Measurements from ENCODE around the gene IGFLR1. TPM values are rescaled to one million over a fixed set of nuclear protein-coding genes. Genes with fewer than 3 reads are reported as not detected.
A peak's percentile ranks its signal among the peaks of the same experiment; 100 is the strongest.

The IGFLR1 gene, protein sequence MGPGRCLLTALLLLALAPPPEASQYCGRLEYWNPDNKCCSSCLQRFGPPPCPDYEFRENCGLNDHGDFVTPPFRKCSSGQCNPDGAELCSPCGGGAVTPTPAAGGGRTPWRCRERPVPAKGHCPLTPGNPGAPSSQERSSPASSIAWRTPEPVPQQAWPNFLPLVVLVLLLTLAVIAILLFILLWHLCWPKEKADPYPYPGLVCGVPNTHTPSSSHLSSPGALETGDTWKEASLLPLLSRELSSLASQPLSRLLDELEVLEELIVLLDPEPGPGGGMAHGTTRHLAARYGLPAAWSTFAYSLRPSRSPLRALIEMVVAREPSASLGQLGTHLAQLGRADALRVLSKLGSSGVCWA
- polyA plus RNA-seq (2014; cell fraction: cytosol; rRNA removed) = 22.5 and 25.0 TPM in 2 replicates
- polyA plus RNA-seq (2014; cell fraction: nucleus; rRNA removed) = 14.4 and 27.5 TPM in 2 replicates

DNA sequence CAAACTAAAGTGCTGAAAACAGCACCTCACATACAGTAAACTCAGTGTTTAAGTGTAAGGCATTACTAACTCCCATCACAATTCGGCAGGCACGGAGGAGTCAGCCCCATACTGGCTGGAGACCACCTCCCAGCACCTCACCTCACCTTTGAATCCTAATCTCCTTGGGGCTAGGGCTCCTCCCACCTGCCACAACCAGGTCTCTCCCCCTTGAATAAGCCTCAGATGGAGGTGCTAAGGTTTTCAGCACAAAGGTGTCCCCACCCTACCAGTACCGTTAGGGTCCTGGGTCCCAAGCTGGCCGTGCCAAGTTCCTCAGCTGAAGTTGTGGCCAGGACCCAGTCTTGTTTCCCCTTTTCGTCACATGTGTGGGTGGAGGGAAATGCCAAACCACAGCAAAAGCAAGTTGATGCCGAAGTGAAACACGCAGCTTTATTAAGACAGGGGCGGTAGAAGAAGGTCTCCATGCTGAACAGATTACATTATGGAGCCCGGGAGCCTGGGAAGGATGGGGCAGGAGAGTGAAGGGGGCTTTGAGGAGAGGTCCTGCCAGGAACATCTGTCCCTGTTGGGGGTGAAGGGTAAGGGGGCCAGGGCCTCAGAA is at the start of gene IGFLR1:
Gene IGFLR1, minus strand, starts transcription at position 332 of the 604 bp plus-strand sequence. CDS start 1,272 bp downstream, outside the sequence.
- DNase-seq (ENCODE audit: low spot score) = no peak

DNA sequence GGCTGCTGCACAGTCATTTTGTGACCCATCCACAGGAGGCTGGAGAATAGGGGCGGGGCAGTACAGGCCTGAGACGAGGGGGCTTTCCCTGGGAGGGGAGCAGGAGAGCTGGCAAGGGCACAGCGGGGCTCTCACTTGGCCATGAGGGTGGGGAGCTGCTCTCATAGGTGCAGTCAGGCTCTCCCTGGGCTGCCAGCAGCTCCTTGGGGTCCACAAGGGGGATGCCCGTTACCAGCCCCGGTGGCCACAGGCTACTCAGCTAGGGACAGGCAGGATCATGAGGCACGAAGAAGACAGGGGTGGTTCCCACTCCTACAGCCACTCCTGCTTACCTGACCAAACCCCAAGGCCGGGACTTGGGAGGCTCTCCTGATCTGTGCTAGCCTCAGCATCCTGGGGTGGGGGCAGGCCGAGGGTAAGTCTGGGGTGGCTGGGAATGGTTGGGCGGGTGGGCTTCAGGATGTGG is 49.6 kb upstream of the IGFLR1 start:
- DNase-seq (ENCODE audit: low spot score) = no peak

DNA sequence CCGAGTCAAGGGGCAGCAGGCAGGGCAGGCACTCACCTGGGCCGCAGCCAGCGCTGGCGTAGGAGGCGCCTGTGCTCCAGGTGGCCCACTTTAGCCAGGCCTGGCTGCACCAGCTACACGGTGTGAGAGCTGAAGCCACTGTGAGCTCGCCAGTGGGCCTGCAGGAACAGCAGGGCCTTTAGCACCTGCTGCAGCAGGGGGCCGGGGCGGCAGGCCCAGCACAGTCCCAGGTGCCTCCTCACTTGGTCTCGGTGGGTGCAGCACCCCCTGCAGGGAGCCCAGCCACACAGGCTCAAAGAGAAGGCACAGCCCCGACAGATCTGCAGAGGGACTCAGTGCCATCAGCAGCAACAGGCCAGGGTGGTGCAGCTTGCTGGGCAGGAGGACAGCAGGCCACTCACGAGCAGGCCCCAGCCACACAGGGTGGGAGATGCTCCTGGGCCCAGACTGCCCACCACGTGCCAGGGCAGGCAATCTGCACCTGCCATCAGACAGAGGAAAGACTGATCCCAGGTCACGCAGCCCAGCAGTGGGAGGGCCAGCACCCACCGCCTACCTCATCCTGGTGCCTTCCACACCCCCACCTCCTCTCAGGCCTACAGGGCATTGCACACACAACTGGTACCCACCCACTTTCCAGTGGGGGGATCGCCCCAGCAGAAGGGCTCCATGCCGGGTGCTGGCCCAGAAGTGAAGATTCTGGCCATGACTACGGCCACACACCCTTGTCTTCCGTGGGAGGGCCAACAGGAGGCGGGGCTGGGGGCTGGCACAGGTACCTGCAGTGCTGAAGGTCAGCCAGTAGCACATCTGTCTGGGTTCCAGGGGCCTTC is 48.9 kb upstream of the IGFLR1 start:
- peak; percentile 31 for DNase-seq (ENCODE audit: low spot score)

DNA sequence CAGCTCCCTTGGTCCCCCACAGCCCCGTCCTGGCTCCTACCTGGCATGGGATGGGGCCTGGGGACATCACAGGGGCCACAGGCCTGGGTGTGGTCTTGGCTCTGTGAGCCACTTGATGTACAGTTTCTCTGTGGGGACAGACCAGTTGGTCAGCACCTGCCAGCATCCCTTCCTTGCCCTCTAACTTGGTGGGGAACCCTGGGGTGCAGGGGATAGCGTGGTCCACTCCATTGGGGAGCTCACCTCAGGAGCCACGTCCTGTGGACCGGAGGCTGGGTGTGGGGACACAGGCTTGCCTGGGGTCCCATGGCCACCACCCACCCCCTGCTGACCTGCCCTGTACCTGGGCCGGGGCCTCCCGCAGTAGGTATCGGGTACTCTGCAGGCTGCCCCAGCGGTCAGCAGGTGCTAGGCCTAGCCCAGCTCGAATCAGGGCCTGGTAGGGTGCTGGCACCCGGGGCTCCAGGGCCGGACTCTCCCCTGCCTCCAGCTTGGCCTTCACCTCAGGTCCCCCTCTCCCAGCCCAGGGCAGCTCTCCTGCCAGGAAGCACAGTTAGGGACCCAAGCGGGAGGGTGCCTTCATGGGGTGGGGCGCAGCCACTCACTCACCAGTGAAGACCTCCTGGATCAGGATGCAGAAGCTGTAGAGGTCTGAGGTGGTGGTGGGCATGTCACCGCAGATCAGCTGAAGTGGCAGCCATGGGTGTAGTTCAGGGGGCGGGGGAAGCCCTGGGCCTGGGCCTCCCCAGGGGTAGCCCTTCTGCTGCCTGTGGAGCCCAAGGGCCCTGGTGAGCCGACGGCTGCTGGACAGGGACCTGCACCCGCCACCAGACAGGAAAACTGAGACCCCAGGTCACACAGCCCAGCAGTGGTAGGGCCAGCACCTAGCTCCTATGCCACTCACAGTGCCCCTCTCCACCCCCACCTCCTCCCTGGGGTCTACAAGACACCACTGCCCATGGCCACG is 48.0 kb upstream of the IGFLR1 start:
- DNase-seq (ENCODE audit: low spot score) = no peak

DNA sequence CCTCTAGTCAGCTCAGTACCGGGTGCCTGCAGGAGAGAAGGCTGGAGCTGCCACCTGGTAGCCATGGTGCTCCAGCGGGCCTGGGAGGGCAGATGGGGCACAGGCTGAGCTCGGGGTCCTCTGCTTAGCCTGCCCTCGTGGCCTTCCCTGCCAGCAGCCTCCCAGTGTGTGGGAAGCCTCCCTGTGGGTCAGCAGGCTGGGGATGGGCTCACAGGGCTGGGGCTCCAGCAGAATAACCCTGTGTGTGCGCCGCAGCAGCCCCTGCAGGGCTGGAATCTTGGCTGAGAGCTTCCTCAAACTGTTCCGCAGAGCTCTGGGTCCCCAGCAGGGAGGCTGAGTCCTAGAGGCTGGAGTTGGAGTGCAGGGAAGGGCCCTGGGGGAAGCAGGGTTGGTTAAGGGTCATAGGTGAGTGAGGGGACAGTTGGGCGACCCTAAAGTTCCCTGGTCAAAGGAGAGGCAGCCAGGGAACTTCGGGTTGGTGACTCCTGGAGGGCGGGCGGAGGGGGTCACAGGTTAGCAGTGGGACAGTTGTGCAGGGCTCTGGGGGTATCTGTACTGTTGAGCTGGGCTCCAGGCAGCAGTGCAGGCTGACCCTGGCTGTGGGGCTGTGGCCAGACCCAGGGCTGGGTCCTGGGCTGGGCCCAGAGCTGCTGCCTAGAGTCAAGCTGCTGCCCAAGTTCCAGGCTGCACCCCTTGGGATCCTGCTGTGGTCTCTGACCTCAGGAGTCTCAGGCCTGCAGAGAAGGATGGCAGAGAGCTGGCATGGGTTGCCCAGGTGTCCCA is 47.1 kb upstream of the IGFLR1 start:
- DNase-seq (ENCODE audit: low spot score) = no peak

DNA sequence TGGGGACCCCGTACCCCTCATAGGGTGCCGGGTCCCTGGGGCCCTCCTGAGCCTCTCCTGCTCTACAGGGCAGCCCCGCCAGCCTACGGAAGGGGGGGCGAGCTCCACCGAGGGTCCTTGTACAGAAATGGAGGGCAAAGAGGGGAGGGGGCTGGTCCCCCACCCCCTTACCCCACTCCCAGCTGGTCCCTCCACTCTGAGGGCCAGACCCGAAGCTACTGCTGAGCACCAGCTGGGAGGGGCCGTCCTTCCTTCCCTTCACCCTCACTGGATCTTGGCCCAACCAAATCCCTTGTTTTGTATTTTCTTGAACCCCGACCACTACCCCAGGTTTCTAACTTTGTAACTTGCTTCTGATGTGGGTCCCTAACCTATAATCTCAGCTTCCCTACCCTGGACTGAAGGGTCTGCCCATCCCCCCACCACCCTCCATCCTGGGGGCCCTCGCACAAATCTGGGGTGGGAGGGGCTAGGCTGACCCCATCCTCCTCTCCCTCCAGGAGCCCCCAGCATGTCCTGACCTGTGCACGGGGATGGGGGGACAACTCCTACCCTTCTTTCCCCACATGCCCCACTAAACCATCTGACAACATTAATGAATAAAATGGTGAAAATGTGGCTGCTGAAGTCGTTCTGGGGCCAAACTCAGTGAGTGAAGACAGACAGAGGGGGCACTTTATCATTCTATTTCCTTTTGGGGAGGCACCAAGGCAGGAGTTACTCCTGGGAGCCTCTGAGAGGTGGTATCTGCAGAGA is 46.1 kb upstream of the IGFLR1 start:
- no peak for DNase-seq (ENCODE audit: low spot score)

DNA sequence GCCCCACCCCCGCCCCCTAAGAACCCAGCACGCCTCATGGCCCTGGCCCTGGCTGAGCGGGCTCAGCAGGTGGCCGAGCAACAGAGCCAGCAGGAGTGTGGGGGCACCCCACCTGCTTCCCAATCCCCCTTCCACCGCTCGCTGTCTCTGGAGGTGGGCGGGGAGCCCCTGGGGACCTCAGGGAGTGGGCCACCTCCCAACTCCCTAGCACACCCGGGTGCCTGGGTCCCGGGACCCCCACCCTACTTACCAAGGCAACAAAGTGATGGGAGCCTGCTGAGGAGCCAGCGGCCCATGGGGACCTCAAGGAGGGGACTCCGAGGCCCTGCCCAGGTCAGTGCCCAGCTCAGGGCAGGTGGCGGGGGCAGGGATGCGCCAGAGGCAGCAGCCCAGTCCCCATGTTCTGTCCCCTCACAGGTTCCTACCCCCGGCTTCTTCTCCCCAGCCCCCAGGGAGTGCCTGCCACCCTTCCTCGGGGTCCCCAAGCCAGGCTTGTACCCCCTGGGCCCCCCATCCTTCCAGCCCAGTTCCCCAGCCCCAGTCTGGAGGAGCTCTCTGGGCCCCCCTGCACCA is 45.1 kb upstream of the IGFLR1 start:
- no peak for DNase-seq (ENCODE audit: low spot score)

DNA sequence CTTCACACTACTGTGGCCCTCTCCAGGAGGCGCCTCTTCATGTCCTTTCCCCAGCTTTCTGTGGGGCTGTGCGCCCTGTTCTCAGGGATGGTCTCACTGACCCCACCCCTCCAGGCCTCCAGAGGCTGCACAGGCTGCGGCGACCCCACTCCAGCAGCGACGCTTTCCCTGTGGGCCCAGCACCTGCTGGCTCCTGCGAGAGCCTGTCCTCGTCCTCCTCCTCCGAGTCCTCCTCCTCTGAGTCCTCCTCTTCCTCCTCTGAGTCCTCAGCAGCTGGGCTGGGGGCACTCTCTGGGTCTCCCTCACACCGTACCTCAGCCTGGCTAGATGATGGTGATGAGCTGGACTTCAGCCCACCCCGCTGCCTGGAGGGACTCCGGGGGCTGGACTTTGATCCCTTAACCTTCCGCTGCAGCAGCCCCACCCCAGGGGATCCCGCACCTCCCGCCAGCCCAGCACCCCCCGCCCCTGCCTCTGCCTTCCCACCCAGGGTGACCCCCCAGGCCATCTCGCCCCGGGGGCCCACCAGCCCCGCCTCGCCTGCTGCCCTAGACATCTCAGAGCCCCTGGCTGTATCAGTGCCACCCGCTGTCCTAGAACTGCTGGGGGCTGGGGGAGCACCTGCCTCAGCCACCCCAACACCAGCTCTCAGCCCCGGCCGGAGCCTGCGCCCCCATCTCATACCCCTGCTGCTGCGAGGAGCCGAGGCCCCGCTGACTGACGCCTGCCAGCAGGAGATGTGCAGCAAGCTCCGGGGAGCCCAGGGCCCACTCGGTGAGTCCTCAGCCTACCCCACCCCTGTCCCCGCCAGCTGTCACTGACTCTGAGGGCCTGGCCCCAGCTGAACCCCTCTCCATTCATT is 44.3 kb upstream of the IGFLR1 start:
- DNase-seq (ENCODE audit: low spot score) = no peak

DNA sequence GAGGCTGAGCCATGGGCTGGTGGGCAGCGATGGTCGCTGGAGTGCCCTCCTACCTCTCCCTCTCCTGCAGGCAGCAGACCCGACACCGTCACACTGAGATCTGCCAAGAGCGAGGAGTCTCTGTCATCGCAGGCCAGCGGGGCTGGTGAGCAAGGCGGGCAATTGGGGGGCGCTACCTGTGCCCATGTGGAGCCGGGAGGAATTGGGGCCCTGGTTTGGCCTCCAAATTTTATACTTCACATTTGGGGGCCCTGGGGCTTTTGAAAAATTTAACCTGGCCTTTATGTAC is 43.0 kb upstream of the IGFLR1 start:
- no peak for DNase-seq (ENCODE audit: low spot score)

DNA sequence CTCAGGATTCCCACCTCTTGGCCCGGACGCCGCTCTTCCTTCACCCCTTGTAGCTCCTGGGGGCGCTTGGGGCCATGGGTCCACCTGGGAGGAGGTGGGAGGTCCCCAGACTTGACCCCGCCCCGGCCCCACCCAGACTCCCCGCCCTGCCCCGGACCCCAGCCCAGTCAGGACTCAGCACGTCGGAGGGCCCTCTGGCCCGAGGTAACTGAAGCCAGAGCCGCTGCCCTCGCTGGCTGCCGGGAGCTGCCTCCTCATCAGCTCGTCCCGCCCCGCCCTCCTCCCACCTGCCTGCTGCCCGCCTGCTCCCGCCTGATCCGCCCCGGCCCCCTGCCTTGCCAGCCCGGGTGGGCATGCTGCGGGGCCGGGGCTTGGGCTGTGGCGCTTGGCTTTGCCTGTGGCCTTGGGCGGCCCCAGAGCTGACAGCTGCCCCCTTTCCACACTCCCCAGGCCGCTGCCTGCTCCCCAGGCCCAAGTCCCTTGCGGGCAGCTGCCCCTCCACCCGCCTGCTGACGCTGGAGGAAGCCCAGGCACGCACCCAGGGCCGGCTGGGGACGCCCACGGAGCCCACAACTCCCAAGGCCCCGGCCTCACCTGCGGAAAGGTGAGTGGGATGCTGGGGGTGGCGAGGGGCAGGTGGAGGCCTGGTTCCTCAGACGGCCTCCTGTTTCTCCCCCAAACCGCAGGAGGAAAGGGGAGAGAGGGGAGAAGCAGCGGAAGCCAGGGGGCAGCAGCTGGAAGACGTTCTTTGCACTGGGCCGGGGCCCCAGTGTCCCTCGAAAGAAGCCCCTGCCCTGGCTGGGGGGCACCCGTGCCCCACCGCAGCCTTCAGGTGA is 42.5 kb upstream of the IGFLR1 start:
- DNase-seq (ENCODE audit: low spot score) = no peak

DNA sequence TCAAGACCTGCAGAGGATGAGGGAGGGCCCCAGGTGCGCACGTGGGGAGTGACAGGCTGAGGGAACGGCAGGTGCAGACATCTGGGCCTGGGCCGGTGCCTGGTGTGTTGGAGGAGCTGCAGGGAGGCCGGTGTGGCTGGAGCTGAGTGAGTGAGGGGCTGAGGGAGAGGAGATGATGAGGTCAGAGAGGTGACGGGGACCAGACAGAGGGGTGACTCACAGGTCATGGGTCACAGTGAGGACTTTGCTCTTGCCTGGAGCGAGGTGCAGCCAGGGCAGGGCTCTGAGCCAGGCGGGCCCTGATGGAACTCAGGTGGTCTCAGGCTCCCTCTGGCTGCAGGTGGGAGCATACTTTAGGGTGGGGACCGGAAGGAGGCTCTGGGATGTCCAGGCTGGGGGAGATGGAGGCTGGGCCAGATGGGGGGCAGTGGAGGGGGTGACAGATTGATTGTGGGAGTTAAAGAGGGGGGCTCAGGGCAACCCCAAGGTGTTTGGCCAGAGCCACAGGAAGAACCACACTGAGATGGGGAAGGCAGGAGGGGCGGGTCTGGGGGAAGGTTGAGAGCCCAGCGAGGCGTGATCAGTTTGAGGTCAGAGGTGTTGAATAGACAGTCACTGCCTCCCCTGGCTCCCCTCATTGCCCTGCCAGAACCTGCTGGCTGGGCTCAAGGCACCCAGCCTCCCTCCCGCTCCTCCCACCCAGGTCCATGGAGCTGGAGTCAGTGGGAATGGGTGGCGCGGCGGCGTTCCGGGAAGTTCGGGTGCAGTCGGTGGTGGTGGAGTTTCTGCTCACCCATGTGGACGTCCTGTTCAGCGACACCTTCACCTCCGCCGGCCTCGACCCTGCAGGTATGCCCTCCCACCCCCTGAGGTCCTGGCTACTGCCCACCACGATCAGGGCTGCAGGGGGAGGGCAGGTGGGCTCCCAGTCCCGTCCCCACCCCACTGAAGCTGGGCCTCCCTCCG is 41.5 kb upstream of the IGFLR1 start:
- no peak for DNase-seq (ENCODE audit: low spot score)

DNA sequence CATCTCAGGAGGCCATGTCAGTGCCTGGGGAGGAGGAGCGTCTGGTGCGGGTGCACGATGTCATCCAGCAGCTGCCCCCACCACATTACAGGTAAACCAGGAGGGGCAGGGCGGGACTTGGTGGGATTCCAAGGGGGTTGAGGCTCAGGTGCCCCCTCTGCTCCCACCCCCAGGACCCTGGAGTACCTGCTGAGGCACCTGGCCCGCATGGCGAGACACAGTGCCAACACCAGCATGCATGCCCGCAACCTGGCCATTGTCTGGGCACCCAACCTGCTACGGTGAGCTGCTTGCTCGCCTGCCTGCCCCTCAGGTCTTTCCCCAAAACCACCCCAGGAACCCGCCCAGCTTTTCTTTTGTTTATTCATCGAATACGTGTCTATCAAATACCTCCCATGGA is 40.3 kb upstream of the IGFLR1 start:
- no peak for DNase-seq (ENCODE audit: low spot score)

DNA sequence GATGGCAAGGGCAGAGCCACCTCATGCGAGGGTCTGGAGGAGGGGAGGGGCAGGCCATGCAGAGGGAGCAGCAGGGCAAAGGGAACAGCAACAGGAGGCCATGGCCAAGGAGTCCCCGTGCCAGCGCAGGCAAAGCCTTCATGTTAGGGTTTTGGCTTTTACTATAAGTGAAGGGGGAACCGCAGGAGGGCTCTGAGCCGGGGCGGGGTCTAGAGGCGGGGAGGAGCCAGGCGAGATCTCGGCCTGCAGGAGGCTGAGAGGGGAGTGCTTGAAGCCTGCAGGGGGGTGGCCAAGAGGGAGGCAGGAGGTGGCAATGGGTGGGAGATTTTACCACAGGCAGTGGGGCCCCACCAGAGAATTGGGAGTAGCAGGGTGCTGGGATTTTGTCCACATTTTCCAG is 39.4 kb upstream of the IGFLR1 start:
- no peak for DNase-seq (ENCODE audit: low spot score)

DNA sequence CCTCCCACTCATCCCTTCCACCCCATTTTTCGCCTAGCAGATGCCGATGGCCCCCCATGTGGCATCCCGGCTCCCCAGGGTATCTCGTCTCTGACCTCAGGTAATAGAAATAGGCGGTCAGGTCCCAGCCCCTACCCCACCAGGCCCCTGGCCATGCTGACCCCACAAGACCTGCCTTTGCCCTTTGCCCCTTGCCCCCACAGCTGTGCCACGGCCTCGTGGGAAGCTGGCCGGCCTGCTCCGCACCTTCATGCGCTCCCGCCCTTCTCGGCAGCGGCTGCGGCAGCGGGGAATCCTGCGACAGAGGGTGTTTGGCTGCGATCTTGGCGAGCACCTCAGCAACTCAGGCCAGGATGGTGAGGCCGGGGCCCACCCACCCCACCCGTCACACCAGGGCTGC is 38.5 kb upstream of the IGFLR1 start:
- no peak for DNase-seq (ENCODE audit: low spot score)

DNA sequence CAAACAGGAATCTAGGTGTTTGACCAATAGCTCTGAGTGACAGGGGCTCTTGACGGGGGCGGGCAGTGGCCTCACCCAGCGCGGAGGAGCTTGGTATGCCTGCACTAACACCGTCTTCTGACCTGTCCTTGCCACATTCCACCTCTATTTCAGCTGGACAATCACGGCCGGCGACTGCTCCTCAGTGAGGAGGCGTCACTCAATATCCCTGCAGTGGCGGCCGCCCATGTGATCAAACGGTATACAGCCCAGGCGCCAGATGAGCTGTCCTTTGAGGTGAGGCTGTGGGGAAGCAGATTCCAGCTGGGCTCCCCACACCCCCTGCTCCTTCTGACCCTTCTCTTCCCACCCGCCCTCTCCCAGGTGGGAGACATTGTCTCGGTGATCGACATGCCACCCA is 37.8 kb upstream of the IGFLR1 start:
- DNase-seq (ENCODE audit: low spot score) = no peak

DNA sequence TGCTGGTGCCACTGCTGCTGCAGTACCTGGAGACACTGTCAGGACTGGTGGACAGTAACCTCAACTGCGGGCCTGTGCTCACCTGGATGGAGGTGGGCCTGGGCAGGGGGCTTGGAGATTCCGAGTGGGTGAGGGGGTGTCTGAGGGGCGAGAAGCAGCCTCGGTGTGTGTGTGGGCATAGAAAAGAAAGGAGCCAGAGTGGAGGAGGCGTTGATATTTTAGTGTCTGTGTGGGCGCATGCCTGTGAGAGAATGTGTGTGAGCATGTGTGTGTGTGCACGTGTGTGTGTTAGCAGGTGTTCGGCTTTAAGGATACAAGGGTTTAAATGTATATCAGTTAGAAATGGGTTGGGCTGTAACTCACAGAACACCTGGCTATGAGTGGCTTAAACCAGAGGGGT is 36.8 kb upstream of the IGFLR1 start:
- DNase-seq (ENCODE audit: low spot score) = no peak

Measured in SK-N-DZ (cell line).